Cerebellar cortex (tissue), 1 donor: ENCODE measurements around the gene AOPEP.

Experiments
- DNase-seq: peaks from one replicate; pipeline ENCODE4 v3.0.0-alpha.2; 2015; ENCODE audit warnings: low spot score

Gene AOPEP

DNA sequence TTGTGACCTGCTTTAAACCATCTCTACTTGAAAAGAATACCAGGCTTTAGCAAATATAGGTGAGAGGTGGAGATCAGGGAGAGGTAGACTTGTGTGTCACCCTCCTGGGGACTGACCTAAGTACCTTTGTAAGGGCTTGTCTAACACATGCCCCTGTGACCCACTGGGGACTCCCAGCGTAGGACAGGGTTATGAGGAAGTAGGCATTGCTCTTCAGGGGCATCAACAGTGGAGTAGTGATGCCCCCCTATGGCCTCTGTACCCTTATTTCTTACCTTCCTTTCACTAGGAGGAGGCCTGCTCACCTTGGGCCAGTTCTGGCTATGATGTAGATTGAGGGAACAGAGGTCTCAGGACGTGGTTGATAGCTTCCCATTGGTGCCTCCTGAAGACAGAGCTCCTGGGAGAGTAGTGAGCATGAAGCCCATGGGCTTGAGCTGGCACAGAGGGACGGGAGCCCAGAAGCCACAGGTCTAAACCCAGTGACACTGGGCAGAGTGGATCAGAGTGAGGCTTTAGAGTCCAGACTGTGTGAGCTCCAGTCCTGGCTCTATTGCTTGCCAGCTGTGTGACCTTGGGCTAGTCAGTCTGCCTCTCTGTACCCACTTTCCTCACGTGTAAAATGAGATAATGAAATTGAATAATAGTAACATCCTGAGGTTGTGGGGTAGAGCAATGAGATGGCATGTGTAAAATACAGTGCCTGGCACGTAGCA is 191.7 kb downstream of the AOPEP start:
- DNase-seq: no peak

DNA sequence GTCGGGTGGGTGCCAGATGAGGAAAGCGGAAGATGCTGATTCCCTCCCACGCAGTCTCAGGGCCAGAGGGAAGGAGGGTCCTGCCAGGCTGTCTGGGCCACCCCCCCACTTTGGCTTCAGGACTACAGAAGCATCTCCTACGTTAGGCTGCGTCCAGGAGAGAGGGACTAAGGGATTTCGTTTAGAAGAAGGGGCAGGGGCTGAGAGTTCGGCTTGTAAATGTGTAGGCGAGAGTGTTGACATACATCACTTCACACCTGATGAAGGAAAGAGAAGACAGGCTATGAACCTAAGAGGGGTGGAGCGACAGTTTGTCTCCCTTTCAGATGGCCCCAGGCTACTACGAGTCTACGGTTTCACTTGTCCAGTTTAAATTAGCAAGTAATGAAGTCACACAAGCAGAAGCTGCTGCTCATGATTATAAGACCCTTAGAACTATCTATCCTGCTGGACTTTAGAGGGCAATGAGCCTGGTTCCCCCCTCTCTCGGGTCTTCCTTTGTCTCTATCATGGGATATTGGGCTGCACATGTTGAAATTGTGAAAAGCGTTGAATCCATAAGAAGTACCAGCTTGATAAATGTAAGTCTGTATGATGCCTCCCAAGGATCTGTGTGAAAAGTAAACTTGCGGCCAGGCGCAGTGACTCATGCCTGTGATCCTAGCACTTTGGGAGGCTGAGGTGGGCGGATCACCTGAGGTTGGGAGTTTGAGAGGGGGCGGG is 193.0 kb downstream of the AOPEP start:
- DNase-seq: no peak

DNA sequence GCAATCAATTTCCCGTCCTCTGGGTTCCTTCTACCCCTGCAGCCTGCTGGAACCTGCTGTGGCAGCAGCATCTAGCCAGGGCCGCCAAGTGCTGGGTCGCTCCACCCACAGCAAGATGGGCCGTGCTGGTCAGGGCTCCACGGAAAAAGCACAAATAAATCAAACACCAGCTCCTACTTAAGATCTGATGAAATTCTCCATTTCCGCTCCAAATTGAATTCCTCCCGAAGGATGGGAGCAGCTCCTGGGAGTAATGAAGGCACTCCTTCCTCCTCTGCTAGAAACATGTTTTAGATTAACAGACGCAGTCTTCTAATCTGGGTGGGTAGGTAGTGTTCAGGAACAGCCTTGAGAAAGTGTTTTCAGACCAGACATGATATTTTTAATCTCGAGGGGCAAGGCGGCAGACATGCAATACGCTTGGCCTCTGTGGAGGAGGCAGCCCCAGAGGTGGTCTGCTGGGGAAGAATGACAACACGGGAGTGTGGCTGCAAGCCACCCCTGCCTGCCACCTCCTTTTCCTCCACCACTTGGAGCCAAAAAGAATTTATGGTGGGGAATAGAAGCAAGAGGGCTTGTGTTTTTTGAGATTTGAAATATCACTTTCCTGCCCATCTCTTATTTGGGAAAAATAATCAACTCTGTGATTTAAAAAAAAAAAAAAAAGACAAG is 194.1 kb downstream of the AOPEP start:
- DNase-seq: no peak

DNA sequence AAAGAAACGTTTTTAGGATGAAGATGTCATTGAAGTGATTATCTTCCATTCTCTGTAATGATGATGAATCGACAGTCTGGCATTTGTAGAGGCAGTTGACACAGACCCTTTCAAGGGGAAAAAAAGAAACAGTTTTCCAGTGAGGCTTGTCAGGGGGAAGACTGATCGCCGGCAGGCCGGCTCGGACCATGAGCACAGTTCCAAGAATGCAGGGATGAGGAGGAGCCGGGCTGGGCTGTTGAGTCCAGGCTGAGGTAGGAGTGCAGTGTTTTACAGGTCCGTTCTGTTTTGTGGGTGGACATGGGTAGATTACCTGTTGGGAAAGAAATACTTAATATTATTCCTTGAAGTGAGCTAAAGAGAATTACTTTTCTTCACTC is 194.6 kb downstream of the AOPEP start:
- no peak for DNase-seq

DNA sequence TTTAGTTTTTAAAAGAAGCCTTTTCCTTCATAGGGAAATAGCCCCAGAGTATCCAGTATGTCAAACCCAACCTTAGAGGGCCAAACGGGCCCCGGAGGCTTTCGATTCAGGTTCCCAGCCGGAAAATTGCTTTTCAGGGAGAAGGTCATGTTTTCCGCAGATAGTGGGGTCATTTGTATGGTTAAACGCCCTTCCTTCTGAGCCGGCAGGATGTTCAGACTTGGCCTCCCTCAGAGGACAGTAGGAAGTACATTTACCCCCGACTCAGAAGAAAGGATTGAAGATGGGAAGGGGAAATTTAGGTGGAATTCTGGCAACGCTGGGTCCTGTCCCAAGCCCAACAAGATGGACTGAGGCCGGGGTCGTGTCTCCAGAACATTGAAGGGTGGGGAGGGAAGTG is 195.2 kb downstream of the AOPEP start:
- DNase-seq: no peak

DNA sequence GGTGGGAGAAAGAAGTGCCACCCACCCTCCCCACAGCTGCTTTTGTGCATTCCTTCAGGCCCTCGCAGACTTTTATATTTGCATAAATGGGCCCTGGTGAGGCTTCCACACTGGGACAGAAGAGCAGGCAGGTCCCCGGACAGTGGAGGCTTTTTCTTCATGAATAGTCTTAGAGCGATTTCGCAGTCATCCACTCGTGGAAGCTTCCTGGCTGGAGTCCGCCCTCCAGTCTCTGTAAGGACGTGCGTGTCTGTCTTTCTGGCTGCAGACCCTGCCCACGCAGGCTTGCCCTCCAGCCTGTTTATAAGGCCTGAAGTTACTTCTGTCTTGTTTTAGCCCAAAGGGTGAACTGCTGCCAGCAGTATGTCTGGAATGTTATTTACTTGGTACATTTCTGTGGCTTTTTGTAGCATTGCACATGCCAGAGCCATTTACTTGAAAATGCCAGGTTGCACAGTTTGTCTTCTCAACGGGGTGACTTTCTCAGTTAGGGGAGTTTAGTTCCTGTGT is 195.7 kb downstream of the AOPEP start:
- DNase-seq: peak; percentile 76

DNA sequence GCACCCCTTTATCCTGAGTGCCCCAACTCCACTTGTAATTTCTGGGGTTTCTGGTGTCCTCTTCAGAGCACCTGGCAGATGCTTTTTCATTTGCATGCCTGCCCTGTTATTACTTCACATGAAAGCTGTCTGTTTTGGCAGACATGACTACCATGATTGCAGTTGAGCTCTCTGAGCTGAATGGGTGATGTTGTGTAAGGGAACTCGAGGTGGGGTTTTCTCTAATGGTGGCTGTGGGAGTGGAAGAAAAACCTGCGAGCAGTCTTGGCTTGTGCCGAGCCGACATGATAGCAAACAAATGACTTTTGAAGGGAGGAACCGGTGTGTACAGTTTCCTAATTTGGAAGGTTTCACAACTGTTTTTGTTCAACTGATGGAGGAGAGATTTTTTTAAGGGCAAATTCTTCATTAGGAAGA is 196.2 kb downstream of the AOPEP start:
- no peak for DNase-seq

DNA sequence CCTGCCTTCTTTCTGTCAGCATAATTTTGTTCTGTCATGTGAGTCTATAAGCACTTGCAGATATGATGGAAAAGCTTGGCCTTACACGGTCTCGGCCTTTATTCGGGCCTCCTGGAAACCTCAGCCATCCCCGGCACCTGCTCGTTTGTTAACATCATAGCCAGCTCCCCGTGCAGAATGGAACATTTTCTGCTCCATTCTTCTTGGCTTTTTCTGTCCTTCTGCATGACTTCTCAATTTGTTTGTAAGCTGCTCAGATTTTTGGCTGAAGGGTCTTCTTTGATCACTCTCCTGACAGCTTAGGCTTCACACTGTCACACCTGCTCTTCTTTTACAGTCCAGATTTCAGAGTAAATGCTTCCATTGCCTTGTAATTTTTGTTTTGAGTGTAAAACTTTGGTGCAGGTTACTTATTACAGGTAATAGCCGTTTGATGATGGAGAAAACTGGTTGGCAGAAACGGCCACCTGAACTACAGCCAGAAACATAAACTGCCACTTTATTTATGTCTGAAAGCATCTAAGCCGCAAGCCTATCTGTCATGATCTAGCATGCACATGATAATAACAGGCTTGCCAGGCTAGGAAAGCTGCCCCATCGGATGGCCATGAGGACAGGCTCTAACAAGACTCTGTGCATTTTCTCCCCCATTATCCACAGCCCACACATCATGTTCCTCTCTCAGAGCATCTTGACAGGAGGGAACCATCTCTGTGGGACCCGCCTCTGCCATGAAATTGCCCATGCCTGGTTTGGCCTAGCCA is 197.0 kb downstream of the AOPEP start:
- peak; percentile 83 for DNase-seq

DNA sequence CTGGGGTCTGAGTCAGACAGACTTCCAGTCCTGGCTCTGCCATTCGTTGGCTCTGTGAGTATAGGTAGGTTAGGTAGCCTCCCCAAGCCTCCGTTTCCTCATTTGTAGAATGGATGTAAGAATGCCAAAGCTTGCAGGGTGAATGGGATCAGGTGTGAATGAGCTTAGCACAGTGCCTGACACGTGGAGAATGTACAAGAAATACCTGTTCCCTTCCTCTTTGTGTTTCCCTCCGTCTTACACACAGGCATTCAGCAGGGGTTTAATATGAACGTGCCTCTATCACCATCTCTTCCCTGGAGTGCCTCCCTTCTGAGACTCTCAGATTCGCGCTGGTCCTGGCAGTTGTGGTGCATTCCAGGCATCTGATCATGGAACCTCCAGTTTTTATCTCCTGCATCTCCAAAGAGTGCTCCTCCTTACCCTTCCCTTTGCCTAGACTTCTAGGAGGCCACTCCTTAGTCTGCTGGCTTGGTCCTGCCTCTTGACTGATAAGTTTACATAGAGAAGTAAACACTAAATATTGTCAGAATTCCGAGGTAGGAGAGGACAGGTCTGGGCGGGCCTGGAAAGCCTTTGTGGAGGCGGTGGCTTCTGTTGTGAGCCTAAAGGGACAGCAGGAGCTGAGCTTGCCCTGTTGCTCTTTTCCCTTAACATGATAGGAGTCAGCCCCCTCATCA is 199.4 kb downstream of the AOPEP start:
- no peak for DNase-seq

DNA sequence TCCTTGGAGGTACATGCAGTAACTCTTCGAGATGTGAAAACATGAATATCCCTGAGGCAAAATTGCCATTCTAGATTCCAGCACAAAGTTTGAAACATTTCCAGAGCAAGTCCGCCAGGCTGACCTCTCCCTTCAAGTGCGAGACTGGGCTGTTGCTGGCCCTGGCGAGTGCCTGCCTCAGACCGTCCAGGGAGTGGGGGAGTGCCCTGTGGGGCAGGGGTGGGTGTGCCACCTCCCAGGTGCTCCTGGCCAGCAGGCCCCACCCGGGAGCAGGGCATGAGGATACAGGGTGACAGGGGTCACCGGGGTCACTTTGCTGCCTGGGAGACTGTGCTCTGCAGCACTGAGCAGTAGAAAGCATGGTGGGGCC is 199.9 kb downstream of the AOPEP start:
- DNase-seq: no peak

DNA sequence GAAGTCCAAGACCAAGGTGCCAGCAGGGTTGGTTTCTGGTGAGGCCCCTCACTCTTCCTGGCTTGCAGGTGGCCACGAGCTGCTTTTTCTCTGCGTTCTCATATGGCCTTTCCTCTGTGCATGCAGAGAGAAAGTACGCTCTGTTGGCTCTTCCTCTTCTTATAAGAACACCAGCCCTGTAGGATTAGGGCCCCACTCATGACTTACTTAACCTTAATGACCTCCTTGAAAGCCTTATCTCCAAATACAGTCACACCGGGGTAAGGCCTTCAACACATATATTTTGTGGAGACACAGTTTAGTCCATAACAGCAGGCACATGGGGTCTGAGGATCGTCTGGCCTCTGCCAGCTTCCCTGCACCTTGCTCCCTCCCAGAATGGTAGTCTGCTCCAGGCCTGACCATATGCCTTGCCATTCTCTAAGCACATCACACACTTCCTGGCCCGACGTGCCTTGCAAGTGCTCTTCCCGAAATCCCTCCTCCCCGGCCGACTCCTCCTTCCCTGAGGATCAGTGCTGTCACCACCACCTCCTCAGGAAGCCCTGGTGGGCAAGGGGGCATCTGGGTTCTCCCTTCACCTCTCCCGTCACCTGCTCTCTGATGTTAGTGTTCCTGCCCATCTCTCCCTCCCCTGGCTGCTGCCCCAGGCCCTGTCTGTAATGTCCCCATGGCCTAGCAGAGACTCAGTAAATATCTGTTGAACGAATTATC is 200.7 kb downstream of the AOPEP start:
- no peak for DNase-seq

DNA sequence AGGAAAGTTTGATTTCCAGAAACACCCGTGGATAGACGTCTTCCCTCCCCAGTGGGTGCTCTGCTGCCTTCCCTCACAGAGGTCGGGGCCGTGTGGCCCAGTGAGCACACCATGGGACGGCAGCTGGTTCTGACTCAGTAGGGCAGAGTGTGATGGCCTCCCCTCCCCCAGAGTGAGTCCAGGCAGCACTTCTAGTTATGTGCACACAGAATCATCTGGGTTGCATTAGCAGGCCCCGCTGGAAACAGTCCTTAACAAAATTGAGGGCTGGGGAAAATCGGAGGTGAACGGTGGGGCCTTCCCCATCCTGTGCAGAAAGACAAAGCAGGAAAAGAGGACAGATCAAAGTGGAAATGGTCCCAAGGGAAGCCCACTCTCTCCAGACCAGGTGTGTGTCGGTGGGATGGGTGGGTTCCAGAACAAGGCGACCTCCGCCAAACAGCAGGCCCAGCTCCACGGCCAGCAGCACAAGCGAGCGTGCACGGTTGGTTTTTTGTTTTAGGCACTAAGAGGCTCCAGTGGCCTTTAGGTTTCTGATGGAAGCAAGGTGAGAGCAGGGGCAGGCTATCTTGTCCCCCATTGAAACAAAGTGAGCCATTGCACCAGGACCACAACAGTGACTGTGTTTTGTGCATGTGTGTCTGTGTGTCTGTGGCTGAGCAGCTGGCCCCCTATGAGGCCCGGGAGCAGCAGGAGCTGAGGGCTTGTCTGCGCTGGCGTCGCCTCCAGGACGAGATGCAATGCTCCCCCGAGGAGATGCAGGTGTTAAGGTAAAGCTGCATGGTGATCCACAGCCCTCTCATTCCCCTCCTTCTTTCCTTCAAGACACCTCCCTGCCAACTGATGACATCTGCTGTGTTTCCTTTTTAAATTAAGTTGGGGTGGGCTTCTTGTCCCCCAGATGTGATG is 201.5 kb downstream of the AOPEP start:
- no peak for DNase-seq

DNA sequence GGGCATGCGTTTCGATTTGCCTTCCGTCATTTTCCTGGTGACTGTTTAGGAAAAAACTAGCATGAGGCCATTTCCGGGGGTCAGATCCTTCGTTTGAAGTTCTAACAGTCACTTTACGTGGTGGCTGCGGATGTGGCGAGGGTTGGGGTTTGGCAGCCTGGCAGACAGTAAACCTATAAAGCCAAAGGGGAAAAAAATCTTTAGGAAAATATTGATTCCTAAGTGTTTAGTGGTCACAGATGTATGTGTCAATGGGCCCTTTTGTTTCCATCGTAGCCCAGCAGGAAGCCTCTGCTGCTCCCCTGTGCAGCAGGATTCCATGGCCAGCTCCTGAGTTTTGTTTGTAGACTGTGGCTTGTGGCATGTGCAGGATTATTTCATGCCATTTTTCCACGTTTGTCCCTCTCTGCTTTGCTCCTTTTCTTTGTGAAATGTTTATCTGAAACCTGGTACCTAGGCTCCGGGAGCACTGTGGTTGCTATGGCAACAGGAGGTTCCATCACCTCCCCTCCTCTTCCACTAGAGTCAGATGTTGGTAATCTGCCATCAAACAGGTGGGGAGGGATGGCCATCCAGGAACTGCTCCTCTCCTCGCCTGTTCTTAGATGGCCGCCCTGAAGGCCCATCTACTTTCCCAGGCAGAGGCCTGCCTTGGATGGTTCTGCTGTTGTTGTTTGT is 202.3 kb downstream of the AOPEP start:
- DNase-seq: peak; percentile 85

DNA sequence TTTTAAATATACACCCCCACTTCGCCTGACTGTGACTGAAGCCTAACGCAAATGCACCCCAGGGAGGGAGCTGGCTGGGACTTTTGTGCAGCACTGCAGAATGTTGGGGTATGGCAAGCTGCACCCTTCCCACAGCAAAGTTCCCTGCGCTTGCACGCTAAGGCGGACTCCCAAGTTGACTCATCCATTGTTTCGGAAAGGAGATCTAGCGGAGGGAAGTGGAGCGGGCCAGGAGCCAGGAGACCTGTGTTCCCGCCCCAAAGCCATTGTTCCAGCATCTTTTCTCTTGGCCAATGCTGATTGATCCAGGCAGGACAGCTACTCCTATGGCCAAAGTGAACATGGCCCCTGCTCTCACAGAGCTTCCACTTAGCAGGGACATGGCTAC is 202.9 kb downstream of the AOPEP start:
- no peak for DNase-seq

DNA sequence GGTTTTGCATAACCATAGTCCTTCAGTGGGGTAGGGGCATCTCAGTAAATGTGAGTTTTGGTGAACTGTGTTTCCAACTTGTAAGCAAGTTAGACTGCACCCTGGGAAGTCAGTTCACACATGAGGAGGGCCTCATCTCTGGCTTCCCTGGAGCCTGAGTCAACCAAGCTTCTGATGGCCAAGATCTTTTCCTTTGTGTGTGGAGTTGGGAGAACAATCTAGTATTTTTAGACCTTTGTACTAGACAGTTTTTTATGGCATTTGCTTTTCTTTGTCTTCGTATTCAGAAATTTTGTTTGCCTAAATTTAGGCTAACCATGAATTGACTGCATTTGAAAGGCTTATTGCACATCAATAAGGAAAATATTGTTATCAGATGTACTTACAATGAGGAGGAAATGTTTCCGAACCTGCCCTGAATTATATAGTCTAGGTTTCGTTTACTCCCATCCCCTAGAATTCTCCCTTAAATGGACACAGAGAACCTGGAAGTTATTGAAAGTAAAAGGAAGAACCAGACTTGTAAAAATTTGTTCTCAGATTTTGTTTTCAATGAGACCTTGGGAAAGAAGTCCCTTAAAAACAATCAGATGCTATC is 204.6 kb downstream of the AOPEP start:
- no peak for DNase-seq

DNA sequence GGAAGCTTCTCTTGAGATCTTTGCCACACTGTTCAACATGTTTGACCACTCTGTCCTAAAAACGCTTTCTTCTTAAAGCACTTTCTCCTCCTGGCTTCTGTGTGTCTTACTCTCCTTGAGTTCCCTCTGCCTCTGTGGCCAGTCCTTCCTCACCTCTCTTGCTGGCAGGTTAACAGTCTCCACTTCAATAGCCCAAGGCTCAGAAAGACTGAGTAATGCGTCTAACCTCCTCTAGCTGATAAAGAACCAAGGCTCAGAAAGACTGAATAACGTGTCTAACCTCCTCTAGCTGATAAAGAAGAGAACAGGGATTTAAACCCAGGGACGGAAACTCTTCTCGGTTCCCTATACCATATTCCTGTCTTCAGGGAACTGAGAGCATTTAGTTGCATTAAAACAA is 205.2 kb downstream of the AOPEP start:
- no peak for DNase-seq

DNA sequence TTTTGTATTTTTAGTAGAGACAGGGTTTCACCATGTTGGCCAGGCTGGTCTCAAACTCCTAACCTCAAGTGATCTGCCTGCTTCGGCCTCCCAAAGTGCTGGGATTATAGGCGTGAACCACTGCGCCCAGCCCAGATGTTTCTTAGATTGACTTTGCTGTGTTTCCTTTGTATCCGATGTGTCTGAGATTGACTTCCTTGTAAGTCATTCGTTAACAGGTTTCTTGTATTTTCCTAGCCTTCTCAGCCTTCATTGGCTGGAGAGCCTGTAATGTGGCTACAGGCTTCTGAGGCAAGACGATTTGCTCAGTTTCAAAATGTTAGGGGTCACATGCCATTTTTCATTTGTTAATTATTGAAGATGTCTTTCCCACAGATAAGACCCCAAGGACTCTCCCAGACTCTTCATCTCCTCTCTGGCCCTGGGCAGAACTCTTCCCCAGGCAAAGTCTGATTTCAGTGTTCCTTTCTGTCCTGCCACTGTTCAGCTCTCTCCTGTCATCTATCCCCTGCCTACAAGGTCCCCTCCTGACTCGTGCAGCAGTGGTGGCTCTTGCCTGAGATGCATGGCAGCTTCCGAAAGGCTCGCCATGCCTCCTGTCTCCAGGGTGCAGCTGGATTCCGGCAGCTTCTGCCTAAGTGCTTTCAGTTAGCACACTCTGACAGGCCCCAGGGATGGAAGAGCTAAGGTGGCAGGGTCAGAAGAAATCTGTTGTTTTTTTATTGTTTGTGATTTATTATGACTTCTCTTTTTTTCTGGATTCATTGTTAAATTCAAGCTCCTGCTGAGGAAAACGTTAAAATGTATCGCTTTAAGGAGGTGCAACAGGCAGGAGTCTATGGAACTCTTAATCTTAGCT is 206.4 kb downstream of the AOPEP start:
- no peak for DNase-seq

DNA sequence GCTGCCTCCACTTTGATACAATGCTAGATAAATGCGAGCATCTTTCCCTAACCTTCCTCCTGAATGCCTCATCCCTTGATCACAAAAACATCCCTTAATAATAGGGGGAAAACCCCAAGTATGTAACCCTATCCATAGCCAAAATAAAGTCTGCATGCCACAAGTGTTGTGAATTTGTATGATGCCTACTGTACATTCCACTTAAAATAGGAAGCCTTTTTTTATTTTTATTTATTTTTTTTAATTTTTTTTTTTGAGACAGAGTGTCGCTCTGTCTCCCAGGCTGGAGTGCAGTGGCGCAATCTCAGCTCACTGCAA is 207.0 kb downstream of the AOPEP start:
- DNase-seq: no peak
